Measurements from ENCODE around the gene PCK1. TPM values are rescaled to one million over a fixed set of nuclear protein-coding genes. Genes with fewer than 3 reads are reported as not detected.

PCK1 gene
- polyA plus RNA-seq, 3 donors = not detected

DNA sequence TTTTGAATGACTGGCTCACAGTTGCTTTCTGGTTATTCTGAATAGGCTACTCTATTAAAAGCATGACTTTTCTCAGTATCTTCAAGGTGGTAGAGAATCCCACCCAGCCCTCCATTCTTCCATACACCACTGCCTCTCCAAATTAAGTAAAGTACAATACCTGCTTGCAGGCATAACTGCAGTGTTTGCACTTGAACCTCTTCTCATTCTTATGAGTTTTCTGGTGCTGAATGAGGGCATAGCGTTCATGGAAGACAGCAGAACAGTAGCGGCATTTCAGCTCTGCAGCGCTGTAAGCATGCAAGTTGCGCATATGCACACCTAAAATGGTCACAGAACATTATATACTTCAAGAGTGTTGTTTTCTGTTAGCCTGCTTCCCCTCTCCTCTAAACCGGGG, 48.5 kb upstream of the PCK1 start:
- WGBS (ENCODE audit: insufficient coverage) = no CpG with 5 or more reads among the region's 5 CpGs
- intact Hi-C loops (cut with micrococcal nuclease) = loop anchor here in 1 of 2 donors (5.0 kb wide), 1 partner anchor 700 kb away; no protein-coding TSS in a partner anchor

DNA sequence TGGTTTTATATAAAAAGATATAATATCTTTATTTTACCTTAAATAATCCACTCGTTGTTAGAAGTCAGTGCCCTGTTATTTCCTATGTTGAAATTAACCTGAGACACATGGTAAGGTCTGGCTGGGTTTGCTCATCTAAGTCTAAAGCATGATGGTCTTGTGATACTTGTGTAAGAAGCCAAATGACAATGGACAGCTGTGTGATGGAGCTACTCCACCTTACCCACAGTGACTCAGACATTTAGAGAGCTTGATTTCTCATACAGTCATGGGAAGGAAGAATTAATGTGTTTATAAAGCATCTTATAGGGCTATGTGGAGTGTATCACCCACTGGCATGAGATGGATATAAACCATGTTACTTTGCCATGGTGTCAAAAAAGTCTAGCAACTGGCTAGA, 47.7 kb upstream of the PCK1 start:
- no peaks in the 10 kb centered on the region for H3K9me3 ChIP-seq (replicated peaks in 1 of 2; ENCODE audit: control insufficient read depth in 1 of 2, insufficient read depth in 1 of 2, low read length in 2 of 2)
- TF ChIP-seq, protein P1, sequence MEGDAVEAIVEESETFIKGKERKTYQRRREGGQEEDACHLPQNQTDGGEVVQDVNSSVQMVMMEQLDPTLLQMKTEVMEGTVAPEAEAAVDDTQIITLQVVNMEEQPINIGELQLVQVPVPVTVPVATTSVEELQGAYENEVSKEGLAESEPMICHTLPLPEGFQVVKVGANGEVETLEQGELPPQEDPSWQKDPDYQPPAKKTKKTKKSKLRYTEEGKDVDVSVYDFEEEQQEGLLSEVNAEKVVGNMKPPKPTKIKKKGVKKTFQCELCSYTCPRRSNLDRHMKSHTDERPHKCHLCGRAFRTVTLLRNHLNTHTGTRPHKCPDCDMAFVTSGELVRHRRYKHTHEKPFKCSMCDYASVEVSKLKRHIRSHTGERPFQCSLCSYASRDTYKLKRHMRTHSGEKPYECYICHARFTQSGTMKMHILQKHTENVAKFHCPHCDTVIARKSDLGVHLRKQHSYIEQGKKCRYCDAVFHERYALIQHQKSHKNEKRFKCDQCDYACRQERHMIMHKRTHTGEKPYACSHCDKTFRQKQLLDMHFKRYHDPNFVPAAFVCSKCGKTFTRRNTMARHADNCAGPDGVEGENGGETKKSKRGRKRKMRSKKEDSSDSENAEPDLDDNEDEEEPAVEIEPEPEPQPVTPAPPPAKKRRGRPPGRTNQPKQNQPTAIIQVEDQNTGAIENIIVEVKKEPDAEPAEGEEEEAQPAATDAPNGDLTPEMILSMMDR (IDR thresholded peaks at IDR 0.05) = no peak
- no peak overlapping the region for H3K27ac Mint-ChIP-seq

More for the DNA sequence above, 48.5 kb upstream of the PCK1 start:
- peaks cover 52% of the 10 kb centered on the region in 3 donors for H3K27me3 Mint-ChIP-seq (ENCODE audit: low read depth in 3 of 3)
- DNase-seq = no peak
- H3K4me1 Mint-ChIP-seq = peaks cover 4% of the 10 kb centered on the region
- Histone ChIP-seq H4K20me1 (ENCODE audit: insufficient read depth, low read length) (no peaks in the 10 kb centered on the region), H3K27me3 (ENCODE audit: control insufficient read depth in 2 of 2, insufficient read depth in 2 of 2, low read length in 2 of 2) (peaks cover 26 to 51% of the 10 kb centered on the region in 2 donors), H3K9me3 (replicated peaks in 1 of 2; ENCODE audit: control insufficient read depth in 1 of 2, insufficient read depth in 1 of 2, low read length in 2 of 2) (peaks cover 2 to 4% of the 10 kb centered on the region in 2 donors), H3K4me3 (replicated peaks in 1 of 3; ENCODE audit: low read depth in 2 of 3, low read length in 3 of 3) (no peak overlapping the region), H3K27ac (ENCODE audit: low read depth in 1 of 2, low read length in 2 of 2) (no peak overlapping the region), H3K36me3 (replicated peaks in 1 of 2; ENCODE audit: control insufficient read depth in 1 of 2, insufficient read depth in 2 of 2, low read length in 2 of 2) (no peaks in the 10 kb centered on the region), H3K4me1 (ENCODE audit: control insufficient read depth in 1 of 2, insufficient read depth in 2 of 2, low read length in 2 of 2) (no peaks in the 10 kb centered on the region), H3K4me2 (replicated peaks; ENCODE audit: extremely low read depth, low read length, poor library complexity, severe bottlenecking) (no peak overlapping the region), H3K79me2 (ENCODE audit: insufficient read depth, low read length) (no peaks in the 10 kb centered on the region), H2AFZ (ENCODE audit: insufficient read depth, low read depth, low read length, poor library complexity, severe bottlenecking) (no peak overlapping the region), H3K9ac (ENCODE audit: insufficient read depth, low read length, poor library complexity, severe bottlenecking) (no peak overlapping the region)
- no peak overlapping the region for H3K27ac Mint-ChIP-seq
- peaks cover 0 to 2% (median 0%) of the 10 kb centered on the region in 7 donors for H3K9me3 Mint-ChIP-seq
- TF ChIP-seq, protein P1 (IDR thresholded peaks at IDR 0.05) = no peak
- peak overlapping the region in 1 of 2 donors; percentile 37 for H3K4me3 Mint-ChIP-seq
- no peaks in the 10 kb centered on the region for H3K36me3 Mint-ChIP-seq

More for the DNA sequence above, 47.7 kb upstream of the PCK1 start:
- Histone ChIP-seq H3K4me2 (replicated peaks; ENCODE audit: extremely low read depth, low read length, poor library complexity, severe bottlenecking) (no peak overlapping the region), H2AFZ (ENCODE audit: insufficient read depth, low read depth, low read length, poor library complexity, severe bottlenecking) (no peak overlapping the region), H3K9ac (ENCODE audit: insufficient read depth, low read length, poor library complexity, severe bottlenecking) (no peak overlapping the region), H3K27ac (ENCODE audit: low read depth in 1 of 2, low read length in 2 of 2) (no peak overlapping the region), H3K79me2 (ENCODE audit: insufficient read depth, low read length) (no peaks in the 10 kb centered on the region), H3K4me3 (replicated peaks in 1 of 3; ENCODE audit: low read depth in 2 of 3, low read length in 3 of 3) (no peak overlapping the region), H3K27me3 (ENCODE audit: control insufficient read depth in 2 of 2, insufficient read depth in 2 of 2, low read length in 2 of 2) (peaks cover 19 to 47% of the 10 kb centered on the region in 2 donors), H3K4me1 (ENCODE audit: control insufficient read depth in 1 of 2, insufficient read depth in 2 of 2, low read length in 2 of 2) (no peaks in the 10 kb centered on the region), H3K36me3 (replicated peaks in 1 of 2; ENCODE audit: control insufficient read depth in 1 of 2, insufficient read depth in 2 of 2, low read length in 2 of 2) (no peaks in the 10 kb centered on the region), H4K20me1 (ENCODE audit: insufficient read depth, low read length) (no peaks in the 10 kb centered on the region)
- Mint-ChIP-seq H3K4me1 (peaks cover 4% of the 10 kb centered on the region), H3K27me3 (ENCODE audit: low read depth in 3 of 3) (peaks cover 46 to 50% (median 49%) of the 10 kb centered on the region in 3 donors), H3K9me3 (no peaks in the 10 kb centered on the region), H3K4me3 (no peak overlapping the region), H3K36me3 (no peaks in the 10 kb centered on the region)
- no CpG with 5 or more reads among the region's 1 CpG for WGBS (ENCODE audit: insufficient coverage)
- DNase-seq = peak in 1 of 3 donors; percentile 12
- intact Hi-C loops (cut with micrococcal nuclease) = loop anchor here in 1 of 2 donors (5.0 kb wide), 1 partner anchor 699 kb away; no protein-coding TSS in a partner anchor

All from CD14-positive monocyte (primary cell).